Keratinocyte (primary cell): ENCODE results near the gene NEAT1. TPM values are rescaled to one million over a fixed set of nuclear protein-coding genes. Genes with fewer than 3 reads are reported as not detected.
A peak's percentile ranks its signal among the peaks of the same experiment; 100 is the strongest.

Experiments
- DNase-seq: peaks from one replicate; pipeline ENCODE4 v3.0.0-alpha.2; 2011; ENCODE audit warnings: low read depth, missing footprints, low spot score
- FAIRE-seq: peaks from 2 replicates; lab custom pipeline; 2011; peaks lifted over from hg19 to GRCh38; lab: Jason Lieb, UNC
- H2AFZ ChIP-seq: 2 replicates; pipeline ENCODE4 v1.6.0; 2012; ENCODE audit warnings: low read length, control low read depth, inconsistent platforms; ENCODE audit not compliant: control insufficient read depth
- H3K27ac ChIP-seq: 2 replicates; pipeline ENCODE4 v1.5.1; 2011; ENCODE audit warnings: low read length; ENCODE audit not compliant: control insufficient read depth, insufficient read depth
- H3K27me3 ChIP-seq: 3 replicates; pipeline ENCODE4 v1.6.0; 2011; ENCODE audit warnings: low read length; ENCODE audit not compliant: control insufficient read depth, insufficient read depth; ENCODE audit errors: extremely low read depth
- H3K36me3 ChIP-seq, 2 experiments: 2 replicates in 1 of 2; 3 replicates in 1 of 2; pipeline ENCODE4 v1.5.1; 2011; ENCODE audit warnings: low read length in 2 of 2, mild to moderate bottlenecking in 1 of 2; ENCODE audit not compliant: control insufficient read depth in 2 of 2, insufficient read depth in 2 of 2; ENCODE audit errors: extremely low read depth in 1 of 2
- H3K4me1 ChIP-seq: 3 replicates; pipeline ENCODE4 v1.5.1; 2011; ENCODE audit warnings: low read length; ENCODE audit not compliant: control insufficient read depth, insufficient read depth; ENCODE audit errors: extremely low read depth
- H3K4me2 ChIP-seq: 3 replicates; pipeline ENCODE4 v1.6.0; 2011; ENCODE audit warnings: low read depth, low read length; ENCODE audit not compliant: control insufficient read depth, insufficient read depth; ENCODE audit errors: extremely low read depth
- H3K4me3 ChIP-seq, 3 experiments: fragments of 200-600 bp in 1 of 3; sonication (generic) in 1 of 3; 2 replicates in 2 of 3; 3 replicates in 1 of 3; pipeline ENCODE4 v1.5.1; 2011 to 2016; ENCODE audit warnings: low read length in 3 of 3, mild to moderate bottlenecking in 3 of 3, control low read depth in 2 of 3, inconsistent platforms in 1 of 3, low read depth in 1 of 3, mixed read lengths in 1 of 3, mixed run types in 1 of 3, moderate library complexity in 1 of 3; ENCODE audit not compliant: control insufficient read depth in 2 of 3, insufficient read depth in 2 of 3; ENCODE audit errors: extremely low read depth in 1 of 3
- H3K79me2 ChIP-seq: 2 replicates; pipeline ENCODE4 v1.6.0; 2012; ENCODE audit warnings: low read length; ENCODE audit not compliant: control insufficient read depth, insufficient read depth
- H3K9ac ChIP-seq: 3 replicates; pipeline ENCODE4 v1.6.0; 2011; ENCODE audit warnings: low read length; ENCODE audit not compliant: control insufficient read depth, insufficient read depth; ENCODE audit errors: extremely low read depth
- H3K9me1 ChIP-seq: 3 replicates; pipeline ENCODE4 v1.6.0; 2011; ENCODE audit warnings: low read length; ENCODE audit not compliant: control insufficient read depth, insufficient read depth; ENCODE audit errors: extremely low read depth
- H3K9me3 ChIP-seq: 2 replicates; pipeline ENCODE4 v1.5.1; 2012; ENCODE audit warnings: low read depth, low read length; ENCODE audit not compliant: control insufficient read depth
- H4K20me1 ChIP-seq: 3 replicates; pipeline ENCODE4 v1.6.0; 2011; ENCODE audit warnings: low read length; ENCODE audit not compliant: control insufficient read depth, insufficient read depth; ENCODE audit errors: extremely low read depth
- EZH2 ChIP-seq: IDR thresholded peaks from one replicate; pipeline ENCODE4 v1.6.1; 2012; ENCODE audit warnings: inconsistent platforms, mild to moderate bottlenecking, low read length, moderate library complexity
- dilution Hi-C: fragments of 300-500 bp; cut with MboI; formaldehyde crosslinking; loops from one replicate; pipeline ENCODE4 v1.7.0; 2020; ENCODE audit warnings: low sequenced_read_pairs; ENCODE audit not compliant: extremely low pct_ligation_motif_present
- polyA plus RNA-seq, 5 experiments: library from polyadenylated mRNA; depleted of rRNA in 3 of 5; stranded (reverse) in 3 of 5; stranded (forward) in 1 of 5; unstranded in 1 of 5; fragments of >200 nt; gene quantifications; 1 replicate in 1 of 5; 2 replicates in 3 of 5; 3 replicates in 1 of 5; pipeline versions ENCODE4 v1.2.1 to v1.2.3, GENCODE V29; 2011 to 2012; ENCODE audit warnings: missing spikeins in 2 of 5, low read depth in 1 of 5, low replicate concordance in 1 of 5
- TF ChIP-seq, protein P1 (sequence below), 3 experiments: IDR thresholded peaks in 1 of 3; conservative IDR thresholded peaks in 1 of 3; optimal IDR thresholded peaks in 1 of 3; 2 replicates in 2 of 3; 3 replicates in 1 of 3; pipeline versions ENCODE3 to v1.5.1; 2011; ENCODE audit warnings: low read length in 3 of 3, mild to moderate bottlenecking in 3 of 3, moderate library complexity in 2 of 3, control low read depth in 1 of 3, inconsistent platforms in 1 of 3; ENCODE audit not compliant: insufficient read depth in 2 of 3; ENCODE audit errors: extremely low read depth in 1 of 3

Gene NEAT1
- polyA plus RNA-seq, 1 donor (not counting 4 experiments of a cell fraction or from before 2014, with no cell fraction given): 270 TPM

DNA sequence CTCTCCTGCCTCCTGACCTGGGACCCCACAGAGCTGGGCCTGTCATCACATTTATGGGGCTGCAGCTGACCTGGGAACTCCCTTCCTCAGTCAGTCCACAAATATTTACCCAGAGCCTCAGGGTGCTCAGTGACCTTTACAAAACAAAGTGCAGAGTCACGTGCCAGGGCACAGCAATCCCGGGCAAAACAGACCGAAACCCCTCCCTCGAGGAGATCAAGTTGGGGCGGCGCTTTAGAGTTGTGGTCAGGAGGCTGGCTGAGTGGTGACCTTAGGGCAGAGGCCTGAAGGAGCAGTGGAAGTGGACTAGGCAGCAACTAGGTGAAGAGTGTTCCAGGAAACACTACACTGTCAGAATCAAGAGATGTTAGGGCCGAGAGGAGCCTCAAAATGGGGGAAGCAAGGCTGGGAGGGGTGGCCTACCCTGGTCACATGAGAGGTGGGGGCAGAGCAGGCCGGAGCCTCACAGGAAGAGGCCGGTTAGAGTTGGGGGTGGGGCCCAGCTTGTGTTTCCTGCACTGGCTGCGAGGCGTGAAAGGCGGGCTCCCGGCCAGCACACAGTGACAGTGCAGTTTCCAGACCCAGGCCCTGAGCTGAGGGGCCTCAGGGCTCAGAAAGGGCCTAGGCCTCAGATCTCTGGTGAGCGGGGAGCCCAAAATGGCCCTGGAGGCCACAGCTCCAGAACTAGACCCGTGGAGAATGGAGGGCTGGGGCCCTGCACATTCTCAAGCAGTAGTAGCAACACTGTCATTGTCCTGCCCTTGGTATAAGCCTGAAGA lies 3.7 kb upstream of the NEAT1 start:
- Histone ChIP-seq H3K4me2 (peak overlapping the region; percentile 66), H3K36me3 (peaks cover 2 to 9% of the 10 kb centered on the region in 2 experiments), H3K27me3 (no peaks in the 10 kb centered on the region), H4K20me1 (peaks cover 12% of the 10 kb centered on the region), H3K4me3 (peak overlapping the region; percentile 17 to 53 (median 47)), H2AFZ (peak overlapping the region; percentile 41), H3K9me3 (no peaks in the 10 kb centered on the region), H3K4me1 (peaks cover 55% of the 10 kb centered on the region), H3K79me2 (peaks cover 18% of the 10 kb centered on the region), H3K9ac (peak overlapping the region; percentile 100), H3K27ac (peak overlapping the region; percentile 99), H3K9me1 (peaks cover 4% of the 10 kb centered on the region)
- dilution Hi-C loops: no loop called here
- no peak for DNase-seq
- no peak for FAIRE-seq
- TF ChIP-seq, protein P1, sequence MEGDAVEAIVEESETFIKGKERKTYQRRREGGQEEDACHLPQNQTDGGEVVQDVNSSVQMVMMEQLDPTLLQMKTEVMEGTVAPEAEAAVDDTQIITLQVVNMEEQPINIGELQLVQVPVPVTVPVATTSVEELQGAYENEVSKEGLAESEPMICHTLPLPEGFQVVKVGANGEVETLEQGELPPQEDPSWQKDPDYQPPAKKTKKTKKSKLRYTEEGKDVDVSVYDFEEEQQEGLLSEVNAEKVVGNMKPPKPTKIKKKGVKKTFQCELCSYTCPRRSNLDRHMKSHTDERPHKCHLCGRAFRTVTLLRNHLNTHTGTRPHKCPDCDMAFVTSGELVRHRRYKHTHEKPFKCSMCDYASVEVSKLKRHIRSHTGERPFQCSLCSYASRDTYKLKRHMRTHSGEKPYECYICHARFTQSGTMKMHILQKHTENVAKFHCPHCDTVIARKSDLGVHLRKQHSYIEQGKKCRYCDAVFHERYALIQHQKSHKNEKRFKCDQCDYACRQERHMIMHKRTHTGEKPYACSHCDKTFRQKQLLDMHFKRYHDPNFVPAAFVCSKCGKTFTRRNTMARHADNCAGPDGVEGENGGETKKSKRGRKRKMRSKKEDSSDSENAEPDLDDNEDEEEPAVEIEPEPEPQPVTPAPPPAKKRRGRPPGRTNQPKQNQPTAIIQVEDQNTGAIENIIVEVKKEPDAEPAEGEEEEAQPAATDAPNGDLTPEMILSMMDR (optimal IDR thresholded peaks at IDR 0.05 in 1 of 3, IDR thresholded peaks at IDR 0.05 in 1 of 3, conservative IDR thresholded peaks at IDR 0.05 in 1 of 3; ENCODE audit: extremely low read depth in 1 of 3, insufficient read depth in 2 of 3, low read length in 3 of 3): no peak
- no peak for TF ChIP-seq EZH2

DNA sequence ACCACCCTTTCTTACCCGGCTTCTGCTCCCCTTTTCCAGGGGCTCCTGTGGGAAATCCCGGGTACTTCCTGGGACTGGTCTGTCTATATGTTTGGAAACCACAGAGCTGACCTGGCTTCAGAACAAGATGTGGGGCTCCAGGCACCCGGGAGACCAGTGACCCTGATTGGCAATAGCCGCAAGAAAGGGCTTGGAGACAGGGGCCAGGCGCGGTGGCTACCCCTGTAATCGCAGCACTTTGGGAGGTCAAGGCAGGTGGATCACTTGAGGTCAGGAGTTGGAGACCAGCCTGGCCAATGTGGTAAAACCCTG lies 3.2 kb upstream of the NEAT1 start:
- no peak overlapping the region for H2AFZ ChIP-seq
- FAIRE-seq: no peak

More for the DNA sequence above, 3.2 kb upstream of the NEAT1 start:
- TF ChIP-seq EZH2: no peak
- TF ChIP-seq, protein P1 (optimal IDR thresholded peaks at IDR 0.05 in 1 of 3, IDR thresholded peaks at IDR 0.05 in 1 of 3, conservative IDR thresholded peaks at IDR 0.05 in 1 of 3; ENCODE audit: extremely low read depth in 1 of 3, insufficient read depth in 2 of 3, low read length in 3 of 3): no peak
- peak overlapping the region; percentile 66 for H3K4me2 ChIP-seq
- H3K4me3 ChIP-seq: peak overlapping the region; percentile 17 to 53 (median 47)
- DNase-seq: no peak
- peaks cover 4% of the 10 kb centered on the region for H3K9me1 ChIP-seq
- no peaks in the 10 kb centered on the region for H3K9me3 ChIP-seq
- H3K9ac ChIP-seq: peak overlapping the region; percentile 100
- peaks cover 55% of the 10 kb centered on the region for H3K4me1 ChIP-seq
- H4K20me1 ChIP-seq: peaks cover 18% of the 10 kb centered on the region
- peaks cover 23% of the 10 kb centered on the region for H3K79me2 ChIP-seq
- peak overlapping the region; percentile 99 for H3K27ac ChIP-seq
- dilution Hi-C loops: no loop called here
- peaks cover 0 to 15% of the 10 kb centered on the region in 2 experiments for H3K36me3 ChIP-seq
- no peaks in the 10 kb centered on the region for H3K27me3 ChIP-seq
